Measurements from ENCODE around the gene PPFIA1.

DNA sequence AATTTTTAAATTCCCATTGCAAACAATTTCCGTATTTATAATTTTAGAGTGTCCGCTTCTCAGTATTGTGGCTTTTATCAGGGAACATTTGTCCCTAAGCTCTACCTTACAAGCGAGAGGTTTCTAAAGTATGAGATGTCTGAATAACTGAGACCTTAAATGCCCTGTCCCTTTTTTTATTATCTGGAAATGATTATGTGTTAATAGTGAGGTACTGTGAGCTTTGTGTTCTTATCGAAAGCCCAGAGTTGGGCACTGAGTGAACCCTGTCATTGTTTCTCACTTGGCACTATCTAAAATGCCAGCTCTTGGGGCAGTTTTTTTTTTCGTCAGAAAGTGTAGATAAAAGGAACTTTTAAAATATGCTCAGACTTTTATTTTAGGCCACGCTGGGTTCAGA lies 137.3 kb downstream of the PPFIA1 start:
- TF ChIP-seq, protein P1, sequence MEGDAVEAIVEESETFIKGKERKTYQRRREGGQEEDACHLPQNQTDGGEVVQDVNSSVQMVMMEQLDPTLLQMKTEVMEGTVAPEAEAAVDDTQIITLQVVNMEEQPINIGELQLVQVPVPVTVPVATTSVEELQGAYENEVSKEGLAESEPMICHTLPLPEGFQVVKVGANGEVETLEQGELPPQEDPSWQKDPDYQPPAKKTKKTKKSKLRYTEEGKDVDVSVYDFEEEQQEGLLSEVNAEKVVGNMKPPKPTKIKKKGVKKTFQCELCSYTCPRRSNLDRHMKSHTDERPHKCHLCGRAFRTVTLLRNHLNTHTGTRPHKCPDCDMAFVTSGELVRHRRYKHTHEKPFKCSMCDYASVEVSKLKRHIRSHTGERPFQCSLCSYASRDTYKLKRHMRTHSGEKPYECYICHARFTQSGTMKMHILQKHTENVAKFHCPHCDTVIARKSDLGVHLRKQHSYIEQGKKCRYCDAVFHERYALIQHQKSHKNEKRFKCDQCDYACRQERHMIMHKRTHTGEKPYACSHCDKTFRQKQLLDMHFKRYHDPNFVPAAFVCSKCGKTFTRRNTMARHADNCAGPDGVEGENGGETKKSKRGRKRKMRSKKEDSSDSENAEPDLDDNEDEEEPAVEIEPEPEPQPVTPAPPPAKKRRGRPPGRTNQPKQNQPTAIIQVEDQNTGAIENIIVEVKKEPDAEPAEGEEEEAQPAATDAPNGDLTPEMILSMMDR (IDR thresholded peaks at IDR 0.05), result no peak
- no peak for TF ChIP-seq TCF12 (IDR thresholded peaks at IDR 0.05)
- no peak for TF ChIP-seq FOXJ3 (CRISPR knock-in tag; IDR thresholded peaks at IDR 0.05)
- TF ChIP-seq FOSL2 (IDR thresholded peaks at IDR 0.05; ENCODE audit: borderline replicate concordance, low read depth), result no peak
- no peak for TF ChIP-seq MEF2A (IDR thresholded peaks at IDR 0.05; ENCODE audit: borderline replicate concordance, low read depth)
- TF ChIP-seq, protein P2, sequence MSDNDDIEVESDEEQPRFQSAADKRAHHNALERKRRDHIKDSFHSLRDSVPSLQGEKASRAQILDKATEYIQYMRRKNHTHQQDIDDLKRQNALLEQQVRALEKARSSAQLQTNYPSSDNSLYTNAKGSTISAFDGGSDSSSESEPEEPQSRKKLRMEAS (IDR thresholded peaks at IDR 0.05; ENCODE audit: low read depth), result no peak
- TF ChIP-seq POLR2AphosphoS5 (IDR thresholded peaks at IDR 0.05; ENCODE audit: low read depth, low read length), result no peak
- no peak for TF ChIP-seq SIN3A (IDR thresholded peaks at IDR 0.05; ENCODE audit: borderline replicate concordance, low read depth, low read length)
- no peak for TF ChIP-seq EZH2phosphoT487 (IDR thresholded peaks at IDR 0.05; ENCODE audit: borderline replicate concordance, low read depth)
